Astrocyte (in vitro differentiated cells and primary cell): ENCODE results near the gene MRTFB.

Experiments used
- CTCF ChIP-seq: IDR thresholded peaks from 2 replicates; pipeline ENCODE4 v1.5.1; 2011; ENCODE audit warnings: low read depth, mild to moderate bottlenecking, inconsistent platforms, low read length, moderate library complexity; ENCODE audit not compliant: insufficient read depth
- EZH2 ChIP-seq: IDR thresholded peaks from 2 replicates; pipeline ENCODE4 v1.6.1; 2012; ENCODE audit warnings: mild to moderate bottlenecking, low read length, inconsistent platforms; ENCODE audit not compliant: insufficient read depth

- TF ChIP-seq CTCF, result no peak
- no peak for TF ChIP-seq EZH2
Measured at GRCh38 chr16:14310519-14310991, 239.4 kb downstream of the MRTFB start.
